AG10803 (cell line): Measurements from ENCODE around the gene SSB.

Experiments used
- DNase-seq: peaks from one replicate; pipeline ENCODE4 v3.0.0; 2010; ENCODE audit warnings: low read depth
- H3K4me3 ChIP-seq: 2 replicates; pipeline ENCODE4 v1.5.1; 2011; ENCODE audit warnings: mild to moderate bottlenecking, low read length, control low read depth
- TF ChIP-seq, protein P1 (sequence below): conservative IDR thresholded peaks from 2 replicates; pipeline ENCODE4 v1.5.1; 2011; ENCODE audit warnings: mild to moderate bottlenecking, low read length, control low read depth, inconsistent platforms

Gene SSB

DNA sequence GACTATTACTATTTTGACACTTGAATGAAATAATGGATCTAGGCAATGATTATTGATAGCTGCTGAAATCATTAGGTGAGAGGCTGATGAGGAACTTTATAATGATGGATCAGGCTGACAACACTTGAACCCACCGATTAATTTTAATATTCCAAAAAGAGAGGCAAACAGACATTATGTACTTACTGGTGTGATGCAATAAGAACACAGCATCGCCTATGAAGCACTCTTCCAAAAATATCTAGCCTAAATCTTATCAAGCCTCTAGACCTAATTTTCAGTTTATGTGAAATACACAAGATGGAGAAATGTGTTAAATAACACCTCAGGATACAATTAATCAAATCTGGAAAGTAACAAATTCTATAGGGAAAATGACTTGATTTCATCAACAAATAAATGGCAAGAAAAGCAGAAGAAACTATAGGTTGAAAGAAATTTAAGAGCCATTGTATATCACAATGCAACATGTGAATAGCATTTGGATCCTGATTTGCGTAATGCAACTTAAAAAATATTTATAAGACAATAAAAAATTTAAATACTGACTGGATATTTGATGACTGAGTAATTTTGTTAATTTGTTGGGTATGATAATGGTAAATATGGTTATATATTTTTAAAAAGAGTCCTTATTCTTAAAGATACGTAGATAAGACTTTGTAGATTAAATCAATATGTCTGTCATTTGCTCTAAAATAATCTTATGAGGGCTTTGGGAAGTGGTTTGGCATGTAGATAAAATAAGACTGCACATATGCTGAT, 17.2 kb upstream of the SSB start:
- no peak for DNase-seq
- no peak overlapping the region for H3K4me3 ChIP-seq
- TF ChIP-seq, protein P1, sequence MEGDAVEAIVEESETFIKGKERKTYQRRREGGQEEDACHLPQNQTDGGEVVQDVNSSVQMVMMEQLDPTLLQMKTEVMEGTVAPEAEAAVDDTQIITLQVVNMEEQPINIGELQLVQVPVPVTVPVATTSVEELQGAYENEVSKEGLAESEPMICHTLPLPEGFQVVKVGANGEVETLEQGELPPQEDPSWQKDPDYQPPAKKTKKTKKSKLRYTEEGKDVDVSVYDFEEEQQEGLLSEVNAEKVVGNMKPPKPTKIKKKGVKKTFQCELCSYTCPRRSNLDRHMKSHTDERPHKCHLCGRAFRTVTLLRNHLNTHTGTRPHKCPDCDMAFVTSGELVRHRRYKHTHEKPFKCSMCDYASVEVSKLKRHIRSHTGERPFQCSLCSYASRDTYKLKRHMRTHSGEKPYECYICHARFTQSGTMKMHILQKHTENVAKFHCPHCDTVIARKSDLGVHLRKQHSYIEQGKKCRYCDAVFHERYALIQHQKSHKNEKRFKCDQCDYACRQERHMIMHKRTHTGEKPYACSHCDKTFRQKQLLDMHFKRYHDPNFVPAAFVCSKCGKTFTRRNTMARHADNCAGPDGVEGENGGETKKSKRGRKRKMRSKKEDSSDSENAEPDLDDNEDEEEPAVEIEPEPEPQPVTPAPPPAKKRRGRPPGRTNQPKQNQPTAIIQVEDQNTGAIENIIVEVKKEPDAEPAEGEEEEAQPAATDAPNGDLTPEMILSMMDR = no peak

DNA sequence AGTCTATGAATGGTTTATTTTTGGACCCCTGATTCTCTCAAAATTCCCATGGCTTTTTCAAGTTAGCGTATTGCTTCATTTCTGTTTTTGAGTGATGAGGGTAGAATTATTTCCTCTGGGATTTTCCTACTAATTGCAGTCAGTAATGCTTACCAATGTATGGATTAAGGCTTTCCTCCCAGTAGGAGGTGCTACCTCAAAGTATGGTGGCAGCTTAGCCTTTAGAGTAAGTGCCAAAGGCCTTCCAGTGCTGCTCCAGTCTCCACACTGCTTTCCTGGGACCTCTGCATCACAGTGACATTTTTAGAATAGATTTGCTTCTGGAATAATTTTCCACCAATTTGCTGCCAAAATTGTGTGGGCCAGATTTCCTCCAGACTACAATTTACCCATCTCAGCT, 16.2 kb upstream of the SSB start:
- H3K4me3 ChIP-seq = no peak overlapping the region
- TF ChIP-seq, protein P1 = no peak
- DNase-seq = no peak

DNA sequence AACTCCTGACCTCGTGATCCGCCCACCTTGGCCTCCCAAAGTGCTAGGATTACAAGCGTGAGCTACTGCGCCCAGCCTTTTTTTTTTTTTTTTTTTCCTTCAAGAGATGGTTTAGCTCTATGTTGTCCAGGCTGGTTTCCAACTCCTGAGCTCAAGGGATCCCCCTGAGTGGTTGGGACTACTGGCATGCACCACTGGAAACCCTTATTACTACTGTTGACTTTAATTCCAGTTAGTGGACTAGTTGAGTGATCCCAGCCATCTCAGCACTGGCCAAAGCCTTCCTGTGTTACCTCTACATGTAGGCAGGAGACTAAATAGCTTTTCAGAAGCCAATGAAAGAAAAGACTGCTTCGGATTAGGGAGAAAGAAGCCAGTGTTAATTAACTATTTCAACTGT, 8.1 kb upstream of the SSB start:
- no peak overlapping the region for H3K4me3 ChIP-seq
- DNase-seq = no peak
- TF ChIP-seq, protein P1 = no peak

DNA sequence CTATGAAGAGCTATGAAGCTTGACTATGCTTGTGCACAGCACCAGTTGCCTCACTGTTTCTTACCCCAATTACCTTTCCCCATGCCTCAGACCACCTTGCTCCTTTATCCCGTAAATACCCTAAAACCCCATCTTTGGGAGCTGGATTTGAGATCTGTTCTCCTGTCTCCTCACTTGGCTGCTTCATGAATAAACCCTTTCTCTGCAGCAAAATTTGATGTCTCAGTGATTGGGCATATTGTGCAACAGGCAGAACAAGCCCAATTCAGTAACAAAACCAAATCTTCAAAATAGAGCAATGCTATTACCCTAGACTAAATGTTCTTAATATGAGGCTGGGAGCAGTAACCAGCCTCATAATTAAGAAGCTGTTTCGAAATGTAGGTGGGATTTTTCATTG, 3.5 kb upstream of the SSB start:
- DNase-seq = no peak
- no peak overlapping the region for H3K4me3 ChIP-seq
- TF ChIP-seq, protein P1 = no peak

DNA sequence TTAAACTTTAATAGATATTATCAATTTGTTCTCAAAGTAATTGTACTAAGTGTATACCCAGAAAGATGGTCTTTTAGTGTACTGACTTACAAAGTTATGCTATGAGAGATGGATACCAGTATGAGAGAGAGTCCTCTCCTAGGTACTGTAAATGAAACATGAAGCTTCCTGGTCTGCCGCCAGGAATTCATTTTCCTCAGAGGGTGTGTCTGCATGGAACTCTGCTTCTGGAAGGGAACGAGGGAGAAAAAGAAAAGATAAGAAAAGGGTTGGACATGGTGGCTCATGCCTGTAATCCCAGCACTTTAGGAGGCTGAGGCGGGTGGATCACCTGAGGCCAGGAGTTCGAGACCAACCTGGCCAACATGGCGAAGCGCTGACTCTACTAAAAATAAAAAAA, 2.2 kb upstream of the SSB start:
- H3K4me3 ChIP-seq = no peak overlapping the region
- TF ChIP-seq, protein P1 = no peak
- DNase-seq = no peak

DNA sequence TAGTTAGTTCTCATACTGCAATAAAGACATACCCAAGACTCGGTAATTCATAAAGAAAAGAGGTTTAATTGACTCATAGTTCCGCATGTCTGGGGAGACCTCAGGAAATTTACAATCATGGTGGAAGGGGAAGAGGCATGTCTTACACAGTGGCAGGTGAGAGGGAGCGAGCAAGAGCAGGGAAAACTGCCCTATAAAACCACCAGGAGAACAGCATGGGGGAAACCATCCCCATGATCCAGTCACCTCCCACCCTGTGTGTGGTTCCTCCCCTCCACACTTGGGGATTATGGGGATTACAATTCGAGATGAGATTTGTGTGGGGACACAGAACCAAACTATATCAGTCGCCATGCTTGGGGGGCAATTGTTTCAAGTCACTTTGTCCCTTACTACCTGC, 1.1 kb upstream of the SSB start:
- no peak for DNase-seq
- TF ChIP-seq, protein P1 = no peak

DNA sequence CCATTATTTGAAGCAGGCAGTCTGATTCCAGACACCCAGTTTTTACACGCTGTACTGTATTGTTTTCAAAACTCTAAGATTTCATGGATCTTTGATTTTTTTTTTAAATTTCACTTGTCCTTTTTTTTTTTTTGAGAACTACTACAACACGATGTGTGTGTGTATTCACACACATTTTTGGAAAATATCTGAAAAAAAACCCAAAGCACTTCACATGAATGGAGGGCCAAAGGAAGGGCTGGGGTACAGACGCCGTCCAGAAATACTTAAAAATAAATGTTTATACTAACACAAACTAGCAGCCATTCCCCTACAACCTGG, 314 bp upstream of the SSB start:
- no peak for DNase-seq
- TF ChIP-seq, protein P1 = no peak
- H3K4me3 ChIP-seq = peak overlapping the region; percentile 84

More for the DNA sequence above, 1.1 kb upstream of the SSB start:
- no peak overlapping the region for H3K4me3 ChIP-seq
